GDM1 (cell line): ENCODE results near the gene RGL1.
A peak's percentile ranks its signal among the peaks of the same experiment; 100 is the strongest.

ENCODE experiments used
- DNase-seq: peaks from one replicate; lab custom pipeline; 2025; lab: John Stamatoyannopoulos, UW

Gene RGL1

GRCh38 chr1:183889095-183889494 is 84.2 kb downstream of the RGL1 start:
- DNase-seq: no peak

- no peak for DNase-seq
Measured at GRCh38 chr1:183891158-183891856, 86.4 kb downstream of the RGL1 start.

- DNase-seq: no peak
Measured at GRCh38 chr1:183892351-183892793, 87.5 kb downstream of the RGL1 start.

GRCh38 chr1:183893561-183894289 is 88.8 kb downstream of the RGL1 start:
- no peak for DNase-seq

- DNase-seq: no peak
Measured at GRCh38 chr1:183894290-183894565, 89.3 kb downstream of the RGL1 start.

- no peak for DNase-seq
Measured at GRCh38 chr1:183896466-183897048, 91.6 kb downstream of the RGL1 start.

GRCh38 chr1:183898001-183898396 is 93.1 kb downstream of the RGL1 start:
- DNase-seq: no peak

- DNase-seq: no peak
Measured at GRCh38 chr1:183898610-183899009, 93.7 kb downstream of the RGL1 start.

- peak; percentile 60 for DNase-seq
Measured at GRCh38 chr1:183901748-183902330, 96.9 kb downstream of the RGL1 start.

- DNase-seq: no peak
Measured at GRCh38 chr1:183903101-183903500, 98.2 kb downstream of the RGL1 start.

GRCh38 chr1:183905508-183906113 is 100.7 kb downstream of the RGL1 start:
- no peak for DNase-seq

GRCh38 chr1:183907070-183907469 is 102.2 kb downstream of the RGL1 start:
- no peak for DNase-seq

GRCh38 chr1:183908079-183908478 is 103.2 kb downstream of the RGL1 start:
- DNase-seq: no peak

- DNase-seq: no peak
Measured at GRCh38 chr1:183909672-183910071, 104.8 kb downstream of the RGL1 start.

- no peak for DNase-seq
Measured at GRCh38 chr1:183910845-183911244, 105.9 kb downstream of the RGL1 start.

GRCh38 chr1:183911285-183911684 is 106.4 kb downstream of the RGL1 start:
- peak; percentile 26 for DNase-seq

- DNase-seq: no peak
Measured at GRCh38 chr1:183912265-183912886, 107.5 kb downstream of the RGL1 start.

GRCh38 chr1:183913567-183913993 is 108.7 kb downstream of the RGL1 start:
- no peak for DNase-seq

- no peak for DNase-seq
Measured at GRCh38 chr1:183914276-183914675, 109.4 kb downstream of the RGL1 start.

GRCh38 chr1:183914891-183915290 is 110.0 kb downstream of the RGL1 start:
- DNase-seq: no peak

GRCh38 chr1:183915625-183916510 is 110.9 kb downstream of the RGL1 start:
- peak; percentile 70 for DNase-seq
